Smooth muscle cell of the brain vasculature (primary cell): Measurements from ENCODE around the gene OR7A10.
"Not testable (repeated sequence)": the region's sequence is repeated elsewhere in the genome, so short reads cannot be mapped to it uniquely, and the experiment has no call there.

Experiments used
- DNase-seq: peaks from one replicate; pipeline ENCODE4 v3.0.0-alpha.2; 2012; ENCODE audit warnings: low read depth, low spot score

Gene OR7A10

DNA sequence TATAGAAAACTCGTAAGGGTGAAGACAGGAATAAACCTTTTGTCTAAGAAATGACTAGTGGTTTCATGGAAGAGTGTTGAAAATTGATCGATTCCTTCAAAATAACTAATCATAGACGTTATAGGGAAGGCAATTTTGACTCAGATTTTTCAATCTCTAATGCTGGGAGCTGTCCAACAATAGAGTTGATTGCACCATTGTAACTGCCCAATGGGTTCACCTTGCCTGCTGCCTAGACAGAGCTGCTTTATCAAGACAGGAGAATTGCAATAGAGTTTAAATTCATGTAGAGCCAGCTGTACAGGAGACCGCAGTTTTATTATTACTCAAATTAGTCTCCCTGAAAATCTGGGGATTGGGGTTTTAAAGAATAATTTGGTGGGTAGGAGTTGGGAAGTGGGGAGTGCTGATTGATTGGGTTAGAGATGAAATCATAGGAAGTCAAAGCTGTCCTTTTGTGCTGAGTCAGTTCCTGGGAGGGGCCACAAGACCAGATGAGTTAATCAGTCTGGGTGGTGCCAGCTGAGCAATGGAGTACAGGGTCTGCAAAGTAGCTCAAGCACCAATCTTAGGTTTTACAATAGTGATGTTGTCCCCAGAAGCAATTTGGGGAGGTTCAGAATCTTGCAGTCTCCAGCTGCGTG, 53.5 kb downstream of the OR7A10 start:
- no peak for DNase-seq

DNA sequence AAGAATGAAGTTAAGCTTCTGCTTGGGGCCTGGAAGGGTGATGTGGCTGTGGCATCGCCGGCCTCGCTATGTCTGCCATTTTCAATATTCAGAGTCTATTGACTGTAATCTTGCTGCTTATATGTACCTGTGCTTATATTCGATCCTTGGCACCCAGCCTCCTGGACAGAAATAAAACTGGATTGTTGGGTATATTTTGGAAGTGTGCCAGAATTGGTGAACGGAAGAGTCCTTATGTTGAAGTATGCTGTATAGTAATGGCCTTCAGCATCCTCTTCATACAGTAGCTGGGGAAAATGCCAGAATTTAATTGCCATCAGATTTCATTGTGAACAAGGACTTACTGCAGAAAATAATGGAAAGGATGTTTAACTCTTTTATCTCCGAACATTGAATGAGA, 56.5 kb downstream of the OR7A10 start:
- DNase-seq, result not testable (repeated sequence)
